GM18502 (cell line): Measurements from ENCODE around the gene IDH1.
"Not testable (repeated sequence)": the region's sequence is repeated elsewhere in the genome, so short reads cannot be mapped to it uniquely, and the experiment has no call there.

ENCODE experiments used
- ATAC-seq: cut with Tn5 transposase; IDR thresholded peaks from one replicate; pipeline ENCODE4 v1.9.1; 2021; ENCODE audit warnings: mild to moderate bottlenecking; ENCODE audit not compliant: unreplicated experiment, poor library complexity

The IDH1 gene

DNA sequence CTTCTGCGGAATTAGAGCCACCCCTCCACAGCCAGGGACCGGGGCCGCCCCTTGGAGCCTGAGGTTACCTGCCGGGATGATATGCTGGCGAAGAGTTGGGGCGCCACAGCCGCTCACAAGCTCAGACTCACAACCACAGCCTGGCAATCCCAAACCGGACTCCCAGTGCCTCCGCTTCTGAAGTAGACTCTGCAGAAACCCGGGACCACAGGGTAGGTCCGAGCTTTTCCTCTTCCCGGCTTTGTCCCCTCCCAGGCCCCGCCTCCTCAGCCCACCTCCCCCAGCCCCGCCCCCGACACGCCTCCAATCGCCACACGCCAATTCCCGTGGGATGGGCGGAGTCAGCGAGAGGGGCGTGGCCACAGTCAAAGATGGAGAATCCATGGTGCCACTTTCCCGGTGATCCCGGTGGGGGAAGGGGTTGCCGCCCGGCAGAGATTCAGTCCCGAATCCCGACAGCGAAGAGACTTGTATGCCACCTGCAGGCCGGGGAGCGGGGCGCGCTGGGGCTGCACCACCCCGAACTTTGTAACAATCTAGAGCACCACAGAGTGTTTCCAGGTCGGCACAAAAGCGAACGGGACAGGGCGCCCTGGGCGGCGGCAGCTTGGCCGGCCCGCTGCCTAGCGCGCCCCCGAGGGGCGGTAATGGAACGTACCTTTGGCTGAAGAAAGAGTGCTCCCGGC lies at the start of gene IDH1:
IDH1 (minus strand) TSS at position 201 of the 686 bp plus-strand sequence. CDS start 3,520 bp downstream, outside the sequence.
- peak; percentile 79 for ATAC-seq

DNA sequence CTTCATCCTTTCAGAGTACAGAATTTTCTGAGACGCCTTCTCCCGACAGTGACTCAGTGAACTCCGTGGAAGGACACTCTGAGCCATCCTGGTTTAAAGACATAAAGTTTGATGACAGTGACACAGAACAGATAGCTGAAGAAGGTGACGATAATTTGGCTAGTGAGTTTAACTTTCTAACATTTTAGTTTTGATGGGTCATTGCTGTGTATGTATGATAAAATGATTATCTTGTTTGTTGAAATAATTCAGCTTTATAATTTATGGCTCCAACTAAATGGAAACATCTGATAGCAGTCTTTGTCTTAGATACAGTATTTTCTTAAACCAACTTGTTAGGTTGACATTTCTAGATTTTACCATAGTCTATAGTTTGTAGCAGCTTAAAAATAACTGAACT lies 49.3 kb upstream of the IDH1 start:
- no peak for ATAC-seq

DNA sequence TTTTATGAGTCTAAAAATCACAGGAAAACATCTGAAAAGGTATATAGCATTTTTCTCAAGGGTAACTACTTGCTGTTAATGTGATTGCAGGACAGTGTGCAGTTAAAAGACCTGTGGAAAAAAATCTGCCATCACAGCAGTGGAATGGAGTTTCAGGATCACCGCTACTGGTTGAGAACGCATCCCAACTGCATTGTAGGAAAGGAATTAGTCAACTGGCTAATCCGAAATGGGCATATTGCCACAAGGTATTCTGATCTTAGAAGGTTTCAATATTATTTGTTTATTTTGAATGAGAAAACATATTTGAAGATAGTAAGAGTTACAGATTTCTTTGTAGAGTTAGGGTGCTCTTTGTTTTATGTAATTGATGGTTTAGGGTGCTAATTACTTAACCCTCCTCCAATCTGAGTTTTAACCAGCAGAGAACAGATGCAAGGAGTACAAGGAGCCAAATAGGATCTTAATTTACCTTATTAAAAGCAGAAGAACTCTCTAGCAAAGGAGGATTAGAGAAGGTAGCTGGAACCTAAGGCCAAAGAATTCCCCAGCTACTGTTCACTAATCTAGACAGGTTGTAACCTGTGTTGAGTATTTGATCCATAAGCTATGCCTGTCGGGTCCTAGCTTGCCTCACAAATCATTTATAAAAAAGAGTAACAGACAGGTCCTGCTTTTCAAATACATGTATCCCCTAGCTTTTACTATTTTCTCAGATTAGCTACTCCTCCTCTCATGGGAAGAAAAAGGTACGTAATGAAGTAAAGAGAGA lies 46.2 kb upstream of the IDH1 start:
- ATAC-seq, result no peak

DNA sequence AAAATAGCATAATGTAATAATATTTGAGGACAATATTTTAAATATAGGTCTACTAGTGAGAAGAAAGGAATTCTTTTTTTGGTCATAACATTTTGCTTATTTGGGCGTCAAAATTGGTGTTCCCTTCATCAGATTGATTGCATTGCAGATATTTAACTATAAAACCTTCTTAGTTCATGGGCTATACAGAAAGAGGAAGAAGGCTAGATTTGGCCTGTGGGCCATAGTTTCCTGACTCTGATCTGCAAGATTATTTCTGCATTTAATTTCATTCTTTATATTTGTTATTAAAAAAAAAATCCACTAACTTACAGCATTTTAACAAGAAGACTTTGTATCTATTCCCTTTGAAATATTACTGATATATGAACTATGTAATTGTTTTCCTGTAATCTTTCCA lies 43.1 kb upstream of the IDH1 start:
- ATAC-seq, result no peak

DNA sequence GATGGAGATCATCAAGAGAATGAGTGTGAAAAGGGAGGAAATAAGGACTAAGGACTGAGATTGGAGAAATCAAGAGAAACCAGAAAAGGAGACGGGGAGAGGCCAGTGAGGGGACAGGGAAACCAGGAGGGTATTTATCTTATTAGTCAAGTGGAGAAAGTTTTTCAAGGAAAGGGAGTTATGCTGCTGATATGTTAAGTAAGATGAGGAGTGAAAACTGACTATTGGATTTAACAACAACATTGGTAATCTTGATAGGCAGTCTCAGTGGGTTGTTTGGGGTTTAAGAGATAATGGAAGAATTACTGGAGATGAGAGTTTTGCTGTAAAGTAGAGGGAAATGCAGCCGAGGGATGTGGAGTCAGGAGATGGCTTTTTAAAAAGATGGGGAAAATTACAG lies 41.7 kb upstream of the IDH1 start:
- no peak for ATAC-seq

DNA sequence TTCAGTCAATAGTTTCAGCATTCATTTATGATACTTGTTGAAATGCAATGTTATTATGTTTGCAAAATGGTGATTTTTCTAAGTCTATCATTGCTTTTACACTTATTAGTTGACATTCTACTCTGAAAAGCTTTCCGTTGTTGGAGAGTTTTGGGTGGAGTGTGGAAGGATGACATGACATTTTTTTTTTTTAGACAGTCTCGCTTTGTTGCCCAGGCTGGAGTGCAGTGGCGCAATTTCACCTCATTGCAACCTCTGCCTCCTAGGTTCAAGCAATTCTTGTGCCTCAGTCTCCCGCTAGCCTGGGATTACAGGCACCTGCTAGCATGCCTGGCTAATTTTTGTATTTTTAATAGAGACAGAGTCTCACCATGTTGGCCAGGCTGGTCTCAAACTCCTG lies 41.0 kb upstream of the IDH1 start:
- ATAC-seq, result no peak

DNA sequence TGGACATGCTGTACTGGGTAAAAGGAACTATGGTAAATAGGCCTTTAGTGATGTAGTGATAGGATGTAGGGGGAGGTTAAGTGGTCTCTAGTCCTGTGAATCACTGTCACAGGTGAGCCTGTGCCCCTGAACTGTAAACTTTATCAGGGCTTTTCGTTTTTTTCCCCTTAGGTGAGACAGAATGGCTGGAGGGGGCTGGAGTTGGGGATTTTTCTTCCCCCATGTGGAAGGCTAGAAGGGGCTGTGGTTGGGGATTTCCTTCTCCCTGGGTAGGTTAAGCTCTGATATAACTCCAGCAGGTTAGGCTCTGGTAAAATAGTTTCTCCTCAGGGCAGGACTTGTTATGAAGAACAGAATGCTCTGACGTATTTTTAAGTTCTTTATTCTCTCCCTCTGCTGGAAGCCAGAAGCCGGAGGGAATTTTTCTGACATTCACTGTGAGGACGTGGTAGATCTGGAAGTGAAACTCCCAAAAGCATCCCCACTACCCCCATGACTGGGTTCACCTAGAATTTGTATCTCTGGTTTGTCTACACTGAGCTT lies 39.7 kb upstream of the IDH1 start:
- peak; percentile 78 for ATAC-seq

DNA sequence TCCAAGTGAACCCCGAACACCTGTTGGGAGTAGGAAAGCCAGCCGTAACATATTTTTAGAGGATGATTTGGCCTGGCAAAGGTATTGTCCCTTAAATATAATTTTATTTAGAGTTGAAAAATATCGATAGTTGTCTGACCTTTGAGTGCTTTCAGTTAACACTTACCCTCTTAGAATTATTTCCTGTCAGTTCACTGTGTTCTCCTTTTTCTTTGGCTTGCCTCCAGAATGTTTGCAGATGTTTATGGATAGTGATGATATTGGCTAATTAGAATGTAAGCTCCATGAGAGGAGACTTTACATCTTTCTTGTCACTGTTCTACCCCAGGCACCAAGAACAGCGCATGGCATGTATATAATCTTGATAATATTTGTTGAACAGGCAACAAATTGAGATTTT lies 31.0 kb upstream of the IDH1 start:
- ATAC-seq, result no peak

DNA sequence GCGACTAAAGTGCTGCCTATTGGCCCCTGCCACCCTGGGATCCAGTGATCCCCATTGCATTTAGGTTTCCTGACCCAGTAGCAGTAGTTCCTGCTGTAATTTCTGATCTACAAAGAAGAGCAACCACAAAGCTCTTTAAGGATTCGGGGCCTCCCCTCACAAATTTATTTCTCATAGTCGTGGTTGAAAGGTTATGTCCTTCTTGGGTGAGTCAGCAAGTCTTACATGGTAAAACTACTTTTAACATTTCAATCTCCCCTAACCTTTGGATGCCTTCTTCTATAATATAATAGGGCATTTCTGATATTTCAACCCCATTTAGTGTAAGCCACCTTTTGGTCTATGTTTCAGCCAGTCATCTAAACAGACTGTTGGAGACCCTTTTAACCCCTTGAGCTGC lies 26.1 kb upstream of the IDH1 start:
- no peak for ATAC-seq

DNA sequence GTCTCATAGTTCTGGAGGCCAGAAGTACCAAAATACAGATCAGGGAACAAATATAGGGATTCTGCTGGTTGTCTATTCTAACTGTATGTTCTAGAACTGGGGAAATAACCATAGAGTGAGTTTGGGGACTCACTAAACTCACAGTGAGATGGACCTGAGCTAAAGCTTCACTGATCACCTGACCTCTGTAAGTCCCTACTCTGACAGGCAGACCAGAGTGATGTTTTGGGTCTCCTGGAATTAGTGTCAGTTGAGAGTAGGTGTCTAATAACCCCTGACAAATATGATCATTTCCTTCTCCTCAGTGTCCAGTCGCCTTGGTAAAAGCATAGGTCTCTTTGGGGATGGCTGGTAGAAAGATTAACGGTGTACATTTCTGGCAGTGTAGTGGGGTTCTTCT lies 25.4 kb upstream of the IDH1 start:
- ATAC-seq, result no peak

DNA sequence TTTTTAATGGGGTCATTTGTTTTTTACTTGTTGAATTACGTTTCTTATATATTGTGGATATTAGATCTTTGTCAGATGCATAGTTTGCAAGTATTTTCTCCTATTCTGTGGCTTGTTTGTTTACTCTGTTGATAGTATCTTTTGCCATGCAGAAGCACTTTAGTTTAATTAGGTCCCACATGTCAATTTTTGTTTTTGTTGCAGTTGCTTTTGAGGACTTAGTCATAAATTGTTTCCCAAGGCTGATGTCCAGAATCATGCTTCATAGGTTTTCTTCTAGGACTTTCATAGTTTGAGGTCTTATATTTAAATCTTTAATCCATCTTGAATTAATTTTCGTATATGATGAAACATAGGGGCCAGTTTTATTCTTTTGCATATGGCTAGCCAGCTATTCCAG lies 24.4 kb upstream of the IDH1 start:
- no peak for ATAC-seq

DNA sequence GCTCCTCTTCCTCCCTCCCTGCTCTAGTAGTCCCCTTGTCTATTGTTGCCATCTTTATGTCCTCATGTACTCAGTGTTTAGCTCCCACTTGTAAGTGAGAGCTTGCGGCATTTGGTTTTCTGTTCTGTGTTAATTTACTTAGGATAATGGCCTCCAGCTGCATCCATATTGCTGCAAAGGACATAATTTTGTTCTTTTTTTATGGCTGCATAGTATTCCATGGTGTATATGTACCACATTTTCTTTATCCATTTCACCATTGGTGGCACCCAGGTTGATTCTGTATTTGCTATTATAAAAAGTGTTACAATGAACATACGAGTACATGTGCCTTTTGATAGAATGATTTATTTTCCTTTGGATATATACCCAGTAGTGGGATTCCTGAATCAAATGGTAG lies 23.7 kb upstream of the IDH1 start:
- no peak for ATAC-seq

DNA sequence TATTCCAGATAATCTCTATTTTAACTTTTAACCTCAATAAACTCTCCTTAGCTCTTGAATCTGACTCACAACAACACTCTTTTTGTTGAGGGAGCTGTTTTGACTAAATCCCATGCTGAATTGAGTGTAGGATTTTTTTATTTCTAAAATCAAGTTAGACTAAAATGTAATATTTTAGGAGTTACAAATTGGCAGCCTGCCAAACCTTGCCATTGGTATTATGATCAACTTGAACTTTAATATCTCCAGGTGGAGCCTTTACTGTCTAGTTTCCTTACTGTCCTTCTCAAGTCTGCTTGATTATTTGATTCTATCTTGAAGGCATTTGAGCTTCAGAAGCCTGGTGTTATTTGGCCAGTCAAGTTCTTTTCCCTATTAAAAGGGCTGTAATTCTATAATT lies 19.9 kb upstream of the IDH1 start:
- ATAC-seq, result no peak

DNA sequence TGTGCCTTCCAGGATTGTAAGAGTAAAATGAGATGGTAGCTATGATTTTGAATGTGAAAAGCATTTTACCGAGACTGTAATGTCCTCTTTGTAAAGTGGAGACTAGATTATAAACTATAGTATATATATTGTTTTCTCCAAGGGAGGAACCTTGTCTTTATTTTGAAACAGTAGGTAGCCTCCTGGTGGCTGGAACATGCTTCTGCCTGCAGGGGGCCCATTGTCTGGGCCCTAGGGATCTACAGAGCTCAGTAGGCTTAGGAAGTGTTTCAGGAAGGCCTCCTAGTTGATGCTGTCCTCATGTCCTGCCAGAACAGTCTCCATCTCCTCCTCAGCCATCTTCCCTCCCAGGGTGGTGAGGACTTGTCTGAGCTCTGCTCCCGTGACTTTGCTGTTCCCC lies 14.2 kb upstream of the IDH1 start:
- no peak for ATAC-seq

DNA sequence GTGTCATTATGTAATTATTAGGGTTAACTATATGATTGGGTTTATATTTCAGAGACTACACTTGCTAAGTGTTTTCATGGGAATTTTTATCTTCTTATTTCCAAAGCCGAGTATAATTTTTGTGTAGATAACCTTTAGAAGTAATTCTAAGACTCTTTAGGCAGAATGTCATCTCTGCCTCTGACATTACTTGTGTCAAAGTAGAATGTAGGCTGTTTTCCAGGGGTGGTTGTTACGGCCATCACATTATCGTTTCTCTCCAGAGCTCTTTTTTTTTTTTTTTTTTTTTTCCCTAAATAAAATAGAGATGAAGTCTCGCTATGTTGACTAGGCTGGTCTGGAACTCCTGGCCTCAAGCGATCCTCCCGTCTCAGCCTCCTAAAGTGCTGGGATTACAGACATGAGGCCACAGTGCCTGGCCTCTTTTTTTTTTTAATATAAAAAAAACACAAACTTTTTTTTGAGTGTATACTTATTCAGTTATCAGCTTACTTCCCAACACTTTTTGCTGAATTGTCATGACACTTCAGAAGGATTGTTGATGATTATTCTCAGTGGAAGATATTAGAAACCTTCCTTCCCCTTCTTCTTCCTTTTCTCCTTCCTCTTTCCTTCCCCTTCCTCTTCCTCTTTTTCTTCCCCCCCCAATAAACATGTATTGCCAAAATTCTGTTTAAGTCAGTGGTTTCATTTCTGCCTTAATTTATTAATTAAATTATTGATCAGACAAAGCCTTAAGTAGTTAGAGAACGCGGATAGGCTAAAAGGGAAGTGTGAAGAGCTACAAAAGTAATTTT lies 13.5 kb upstream of the IDH1 start:
- ATAC-seq, result no peak

DNA sequence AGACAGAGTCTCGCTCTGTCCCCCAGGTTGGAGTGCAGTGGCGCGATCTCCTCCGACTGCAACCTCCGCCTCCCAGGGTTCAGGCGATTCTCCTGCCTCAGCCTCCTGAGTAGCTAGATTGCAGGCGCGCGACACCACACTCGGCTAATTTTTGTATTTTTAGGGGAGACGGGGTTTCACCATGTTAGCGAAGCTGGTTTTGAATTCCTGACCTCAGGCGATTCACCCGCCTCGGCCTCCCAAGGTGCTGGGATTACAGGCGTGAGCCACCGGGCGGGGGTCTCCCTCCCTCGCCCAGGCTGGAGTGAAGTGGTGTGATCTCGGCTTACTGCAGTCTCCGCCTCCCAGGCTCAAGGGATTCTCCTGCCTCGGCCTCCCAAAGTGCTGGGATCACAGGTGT lies 12.7 kb upstream of the IDH1 start:
- not testable (repeated sequence) for ATAC-seq

DNA sequence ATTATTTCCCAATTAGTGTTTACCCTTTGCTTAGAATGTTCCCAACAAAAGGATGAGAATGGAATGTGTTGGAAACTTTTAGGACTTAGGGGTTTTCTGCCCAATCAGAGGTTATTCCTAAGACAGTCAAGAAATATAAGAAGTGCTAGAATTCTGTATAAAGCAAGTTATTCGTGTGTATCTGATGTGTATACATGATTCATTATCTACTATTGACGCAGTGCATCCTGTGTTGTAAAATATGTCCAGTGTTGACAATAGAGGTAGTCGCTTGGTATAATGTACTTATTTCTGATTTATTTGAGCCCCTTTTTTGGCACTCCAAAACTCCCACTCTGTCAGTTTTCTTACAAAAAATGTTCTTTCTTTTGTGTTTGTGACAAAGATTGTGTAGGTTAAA lies 12.1 kb upstream of the IDH1 start:
- ATAC-seq, result no peak

DNA sequence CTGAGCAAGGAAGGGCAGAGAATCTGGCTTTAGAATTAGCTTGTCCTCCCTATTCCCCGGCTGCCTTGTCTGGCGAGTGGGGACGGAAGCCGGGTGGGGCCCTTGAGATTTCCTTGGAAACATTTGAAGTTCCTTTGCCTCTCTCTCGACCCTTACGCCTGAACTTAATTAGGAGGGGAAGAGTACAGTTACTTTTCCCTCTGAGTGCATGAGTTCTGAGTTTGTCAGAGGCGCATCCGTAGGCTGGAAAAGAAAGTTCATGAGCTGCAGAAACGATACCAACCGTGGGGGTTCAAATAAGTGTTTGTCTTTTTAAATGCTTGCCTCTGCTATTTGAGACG lies 11.7 kb upstream of the IDH1 start:
- ATAC-seq, result peak; percentile 9

DNA sequence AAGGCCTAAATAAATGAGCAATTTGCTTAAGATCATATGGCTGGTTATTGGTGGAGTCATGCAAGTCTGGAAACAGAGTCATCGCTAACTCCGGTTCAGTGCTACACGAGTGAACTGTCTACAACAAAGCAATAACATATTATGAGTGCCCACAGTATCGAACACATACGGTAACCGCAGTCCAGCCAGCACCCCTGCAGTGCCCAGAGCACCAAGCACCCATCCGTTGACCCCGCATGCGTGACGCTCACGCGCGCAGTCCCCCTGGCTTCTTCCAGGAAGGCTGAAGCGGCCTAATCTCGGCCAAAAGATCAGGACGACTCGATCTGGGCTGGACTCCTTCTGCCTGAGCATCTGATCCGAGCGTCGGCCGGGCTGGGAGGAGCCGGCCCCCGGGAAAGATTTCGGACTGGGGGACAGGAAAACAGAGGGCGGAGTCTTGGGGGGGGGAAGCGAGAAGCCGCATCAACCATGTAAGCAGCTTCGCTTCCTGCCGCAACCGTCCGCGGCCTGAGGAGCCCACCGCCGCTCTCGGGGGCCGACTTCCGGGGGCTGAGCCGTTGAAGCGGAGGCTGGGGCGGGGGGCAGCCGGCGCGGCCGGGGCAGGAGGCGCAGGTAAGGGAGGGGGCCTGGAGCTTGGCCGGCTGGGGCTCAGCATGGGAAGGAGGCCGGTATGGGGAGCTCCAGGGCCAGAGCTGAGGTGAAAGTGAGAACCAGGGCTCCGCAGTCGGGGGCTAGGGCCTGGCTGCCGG lies 11.1 kb upstream of the IDH1 start, which contains the start of gene PIKFYVE:
PIKFYVE (plus strand) TSS at position 455 of the 752 bp plus-strand sequence. CDS start 5,265 bp downstream, outside the sequence.
- ATAC-seq, result peak; percentile 86

DNA sequence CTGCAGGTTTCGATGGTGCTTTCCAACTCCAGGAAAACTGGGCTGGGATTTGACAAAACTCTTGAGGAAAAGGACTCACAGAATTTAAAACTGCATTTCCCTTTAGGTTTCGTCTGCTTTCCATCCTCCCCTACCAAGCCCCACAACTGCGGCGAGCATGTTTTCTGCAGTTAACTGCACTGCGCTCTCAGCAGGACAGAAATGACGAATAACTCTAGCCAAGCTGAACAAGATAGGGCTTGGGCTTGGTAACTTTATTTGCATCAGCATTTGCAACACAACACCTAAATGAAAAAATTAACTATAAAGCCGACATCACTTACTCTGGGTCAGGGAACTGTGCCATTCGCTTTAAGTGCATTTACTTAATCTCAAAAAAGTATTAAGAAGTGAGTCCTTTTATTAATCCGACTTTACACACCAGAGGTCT lies 10.5 kb upstream of the IDH1 start:
- ATAC-seq, result peak; percentile 57
